Neural cell (in vitro differentiated cells): ENCODE measurements around the gene DGLUCY. TPM values are rescaled to one million over a fixed set of nuclear protein-coding genes. Genes with fewer than 3 reads are reported as not detected.

Experiments used
- H2AFZ ChIP-seq: fragments of 200-600, 300-800 bp; sonication (generic), shearing (Covaris generic); 2 replicates; pipeline ENCODE4 v1.6.0; 2014; ENCODE audit warnings: low read depth, mild to moderate bottlenecking, antibody characterized with exemption, low read length, moderate library complexity
- H3F3A ChIP-seq: fragments of 200-600 bp; shearing (Covaris generic); 2 replicates; pipeline ENCODE4 v1.6.1; 2016; ENCODE audit warnings: mild to moderate bottlenecking, moderate library complexity, mixed read lengths, antibody characterized with exemption, low read length; ENCODE audit not compliant: insufficient read depth, poor library complexity, severe bottlenecking
- H3K27ac ChIP-seq: fragments of 200-600, 300-800 bp; sonication (generic), shearing (Covaris generic); 2 replicates; pipeline ENCODE4 v1.5.1; 2014; ENCODE audit warnings: mild to moderate bottlenecking, low read length, moderate library complexity
- H3K27me3 ChIP-seq: fragments of 300-800, 200-600 bp; sonication (generic), shearing (Covaris generic); 2 replicates; pipeline ENCODE4 v1.6.0; 2014; ENCODE audit warnings: mild to moderate bottlenecking, low read depth, low read length, moderate library complexity; ENCODE audit not compliant: insufficient read depth
- H3K36me3 ChIP-seq: fragments of 300-800, 200-600 bp; sonication (generic), shearing (Covaris generic); 2 replicates; pipeline ENCODE4 v1.5.1; 2014; ENCODE audit warnings: mild to moderate bottlenecking, antibody characterized with exemption, low read length, moderate library complexity; ENCODE audit not compliant: insufficient read depth
- H3K4me2 ChIP-seq: fragments of 300-800, 200-600 bp; sonication (generic), shearing (Covaris generic); 2 replicates; pipeline ENCODE4 v1.6.0; 2014; ENCODE audit warnings: mild to moderate bottlenecking, low read length
- H3K4me3 ChIP-seq: fragments of 300-800, 200-600 bp; sonication (generic), shearing (Covaris generic); 2 replicates; pipeline ENCODE4 v1.5.1; 2014; ENCODE audit warnings: mild to moderate bottlenecking, low read length, moderate library complexity
- H3K79me2 ChIP-seq: fragments of 200-600 bp; shearing (Covaris generic); replicated peaks from 2 replicates; pipeline ENCODE4 v1.6.0; 2014; ENCODE audit warnings: mild to moderate bottlenecking, low read length, moderate library complexity; ENCODE audit not compliant: insufficient read depth
- H3K9ac ChIP-seq: fragments of 300-800, 200-600 bp; sonication (generic), shearing (Covaris generic); 2 replicates; pipeline ENCODE4 v1.6.1; 2016; ENCODE audit warnings: mild to moderate bottlenecking, low read length, mixed read lengths
- H3K9me2 ChIP-seq: fragments of 200-600 bp; shearing (Covaris generic); 2 replicates; pipeline ENCODE4 v1.6.1; 2016; ENCODE audit warnings: mild to moderate bottlenecking, low read length, mixed read lengths; ENCODE audit not compliant: insufficient read depth
- H3K9me3 ChIP-seq: fragments of 200-600, 300-800 bp; sonication (generic), shearing (Covaris generic); 2 replicates; pipeline ENCODE4 v1.6.1; 2016; ENCODE audit warnings: mild to moderate bottlenecking, mixed run types, low read length, moderate library complexity, mixed read lengths
- H4K20me1 ChIP-seq: fragments of 200-600 bp; shearing (Covaris generic); 2 replicates; pipeline ENCODE4 v1.6.1; 2016; ENCODE audit warnings: mild to moderate bottlenecking, mixed run types; ENCODE audit not compliant: insufficient read depth
- EP300 ChIP-seq: fragments of 450-650 bp; conservative IDR thresholded peaks from 2 replicates; pipeline ENCODE4 v1.6.1; 2014; ENCODE audit warnings: antibody characterized with exemption, mild to moderate bottlenecking, moderate library complexity; ENCODE audit not compliant: poor library complexity, severe bottlenecking
- EZH2 ChIP-seq: fragments of 200-600, 300-800 bp; shearing (Covaris generic), sonication (generic); IDR thresholded peaks from 2 replicates; pipeline ENCODE4 v1.6.1; 2014; ENCODE audit warnings: antibody characterized with exemption, low read length, borderline replicate concordance, mild to moderate bottlenecking; ENCODE audit not compliant: insufficient read depth, poor library complexity, severe bottlenecking
- MXI1 ChIP-seq: fragments of 450-650 bp; conservative IDR thresholded peaks from 2 replicates; pipeline ENCODE4 v1.6.1; 2014; ENCODE audit warnings: antibody characterized with exemption, mild to moderate bottlenecking; ENCODE audit not compliant: poor library complexity, severe bottlenecking
- POLR2AphosphoS5 ChIP-seq: IDR thresholded peaks from 2 replicates; pipeline ENCODE4 v1.6.1; 2012
- RAD21 ChIP-seq: fragments of 450-650 bp; conservative IDR thresholded peaks from 2 replicates; pipeline ENCODE4 v1.6.1; 2014; ENCODE audit warnings: antibody characterized with exemption, mild to moderate bottlenecking, moderate library complexity
- SMC3 ChIP-seq: fragments of 450-650 bp; conservative IDR thresholded peaks from 2 replicates; pipeline ENCODE4 v1.6.1; 2014; ENCODE audit warnings: antibody characterized with exemption, mild to moderate bottlenecking, moderate library complexity; ENCODE audit not compliant: poor library complexity
- TAF1 ChIP-seq: IDR thresholded peaks from 2 replicates; pipeline ENCODE4 v1.6.1; 2012; ENCODE audit warnings: low read depth
- polyA plus RNA-seq: library from polyadenylated mRNA; depleted of rRNA; stranded (reverse); fragments of >200 nt; gene quantifications from 2 replicates; pipeline ENCODE4 v1.2.3, GENCODE V29; 2014
- TF ChIP-seq, protein P1 (sequence below): fragments of 450-650 bp; IDR thresholded peaks from 2 replicates; pipeline ENCODE4 v1.5.1; 2014; ENCODE audit warnings: antibody characterized with exemption, mild to moderate bottlenecking, moderate library complexity; ENCODE audit not compliant: poor library complexity, severe bottlenecking
- TF ChIP-seq, protein P2 (sequence below): IDR thresholded peaks from 2 replicates; pipeline ENCODE4 v1.6.1; 2012; ENCODE audit warnings: borderline replicate concordance

The DGLUCY gene
- polyA plus RNA-seq, 1 donor from 2014 or later: 30.5 TPM

DNA sequence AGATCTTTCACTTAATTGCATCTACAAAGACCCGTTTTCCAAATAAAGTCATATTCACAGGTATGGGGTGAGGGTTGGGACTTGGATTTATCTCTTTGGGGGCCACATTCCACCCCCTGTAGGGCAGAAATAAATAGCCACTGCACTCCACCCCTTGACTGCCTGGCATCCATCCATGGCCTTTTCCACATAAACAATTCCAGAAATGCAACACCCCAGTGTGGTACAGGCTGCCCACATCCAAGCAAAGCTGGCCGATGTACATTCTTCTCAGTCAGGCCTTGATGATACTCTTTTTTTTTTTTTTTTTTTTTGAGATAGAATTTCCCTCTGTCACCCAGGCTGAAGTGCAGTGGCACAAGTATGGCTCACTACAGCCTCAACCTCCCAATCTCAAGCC is 12.9 kb downstream of the DGLUCY start:
- Histone ChIP-seq H3K27me3 (no peaks in the 10 kb centered on the region), H3K9me2 (no peaks in the 10 kb centered on the region), H3K79me2 (no peaks in the 10 kb centered on the region), H3F3A (no peaks in the 10 kb centered on the region), H3K9ac (no peak overlapping the region), H3K27ac (no peak overlapping the region), H3K4me2 (no peak overlapping the region), H3K36me3 (no peaks in the 10 kb centered on the region), H3K9me3 (no peaks in the 10 kb centered on the region), H4K20me1 (no peaks in the 10 kb centered on the region), H3K4me3 (no peak overlapping the region), H2AFZ (no peak overlapping the region)
- TF ChIP-seq, protein P1, sequence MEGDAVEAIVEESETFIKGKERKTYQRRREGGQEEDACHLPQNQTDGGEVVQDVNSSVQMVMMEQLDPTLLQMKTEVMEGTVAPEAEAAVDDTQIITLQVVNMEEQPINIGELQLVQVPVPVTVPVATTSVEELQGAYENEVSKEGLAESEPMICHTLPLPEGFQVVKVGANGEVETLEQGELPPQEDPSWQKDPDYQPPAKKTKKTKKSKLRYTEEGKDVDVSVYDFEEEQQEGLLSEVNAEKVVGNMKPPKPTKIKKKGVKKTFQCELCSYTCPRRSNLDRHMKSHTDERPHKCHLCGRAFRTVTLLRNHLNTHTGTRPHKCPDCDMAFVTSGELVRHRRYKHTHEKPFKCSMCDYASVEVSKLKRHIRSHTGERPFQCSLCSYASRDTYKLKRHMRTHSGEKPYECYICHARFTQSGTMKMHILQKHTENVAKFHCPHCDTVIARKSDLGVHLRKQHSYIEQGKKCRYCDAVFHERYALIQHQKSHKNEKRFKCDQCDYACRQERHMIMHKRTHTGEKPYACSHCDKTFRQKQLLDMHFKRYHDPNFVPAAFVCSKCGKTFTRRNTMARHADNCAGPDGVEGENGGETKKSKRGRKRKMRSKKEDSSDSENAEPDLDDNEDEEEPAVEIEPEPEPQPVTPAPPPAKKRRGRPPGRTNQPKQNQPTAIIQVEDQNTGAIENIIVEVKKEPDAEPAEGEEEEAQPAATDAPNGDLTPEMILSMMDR: no peak
- TF ChIP-seq MXI1: no peak
- TF ChIP-seq POLR2AphosphoS5: no peak
- TF ChIP-seq EZH2: no peak
- TF ChIP-seq, protein P2, sequence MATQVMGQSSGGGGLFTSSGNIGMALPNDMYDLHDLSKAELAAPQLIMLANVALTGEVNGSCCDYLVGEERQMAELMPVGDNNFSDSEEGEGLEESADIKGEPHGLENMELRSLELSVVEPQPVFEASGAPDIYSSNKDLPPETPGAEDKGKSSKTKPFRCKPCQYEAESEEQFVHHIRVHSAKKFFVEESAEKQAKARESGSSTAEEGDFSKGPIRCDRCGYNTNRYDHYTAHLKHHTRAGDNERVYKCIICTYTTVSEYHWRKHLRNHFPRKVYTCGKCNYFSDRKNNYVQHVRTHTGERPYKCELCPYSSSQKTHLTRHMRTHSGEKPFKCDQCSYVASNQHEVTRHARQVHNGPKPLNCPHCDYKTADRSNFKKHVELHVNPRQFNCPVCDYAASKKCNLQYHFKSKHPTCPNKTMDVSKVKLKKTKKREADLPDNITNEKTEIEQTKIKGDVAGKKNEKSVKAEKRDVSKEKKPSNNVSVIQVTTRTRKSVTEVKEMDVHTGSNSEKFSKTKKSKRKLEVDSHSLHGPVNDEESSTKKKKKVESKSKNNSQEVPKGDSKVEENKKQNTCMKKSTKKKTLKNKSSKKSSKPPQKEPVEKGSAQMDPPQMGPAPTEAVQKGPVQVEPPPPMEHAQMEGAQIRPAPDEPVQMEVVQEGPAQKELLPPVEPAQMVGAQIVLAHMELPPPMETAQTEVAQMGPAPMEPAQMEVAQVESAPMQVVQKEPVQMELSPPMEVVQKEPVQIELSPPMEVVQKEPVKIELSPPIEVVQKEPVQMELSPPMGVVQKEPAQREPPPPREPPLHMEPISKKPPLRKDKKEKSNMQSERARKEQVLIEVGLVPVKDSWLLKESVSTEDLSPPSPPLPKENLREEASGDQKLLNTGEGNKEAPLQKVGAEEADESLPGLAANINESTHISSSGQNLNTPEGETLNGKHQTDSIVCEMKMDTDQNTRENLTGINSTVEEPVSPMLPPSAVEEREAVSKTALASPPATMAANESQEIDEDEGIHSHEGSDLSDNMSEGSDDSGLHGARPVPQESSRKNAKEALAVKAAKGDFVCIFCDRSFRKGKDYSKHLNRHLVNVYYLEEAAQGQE: no peak
- TF ChIP-seq TAF1: no peak
- TF ChIP-seq RAD21: no peak
- TF ChIP-seq EP300: no peak
- TF ChIP-seq SMC3: no peak

DNA sequence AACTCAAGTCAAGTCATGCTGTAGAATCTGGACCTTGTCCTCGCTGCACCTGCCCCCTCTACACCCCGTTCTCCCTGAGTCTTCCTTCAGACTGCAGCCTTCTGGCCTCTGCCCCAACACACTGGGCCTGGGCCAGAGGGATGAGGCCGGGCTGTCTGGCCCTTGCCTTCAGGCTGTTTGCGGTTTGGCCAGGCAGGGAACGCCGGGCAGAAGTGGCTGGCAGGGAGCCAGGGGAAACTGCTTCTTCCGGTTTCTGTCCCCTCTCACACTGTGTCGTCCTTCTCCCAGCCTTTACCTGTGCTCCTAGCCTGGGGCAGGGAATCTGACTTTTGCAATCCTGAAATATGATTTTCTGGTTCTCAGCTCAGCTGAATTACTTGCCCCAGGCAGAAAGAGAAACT is 13.5 kb downstream of the DGLUCY start:
- no peak overlapping the region for H3K27ac ChIP-seq
- H3K9me3 ChIP-seq: no peaks in the 10 kb centered on the region
- H3K36me3 ChIP-seq: no peaks in the 10 kb centered on the region
- H3K4me2 ChIP-seq: no peak overlapping the region
- H3K9me2 ChIP-seq: no peaks in the 10 kb centered on the region
- H3K27me3 ChIP-seq: no peaks in the 10 kb centered on the region
- no peak overlapping the region for H3K9ac ChIP-seq
- H2AFZ ChIP-seq: no peak overlapping the region
- no peaks in the 10 kb centered on the region for H3F3A ChIP-seq
- no peak overlapping the region for H3K4me3 ChIP-seq
- H4K20me1 ChIP-seq: no peaks in the 10 kb centered on the region
- TF ChIP-seq POLR2AphosphoS5: no peak
- TF ChIP-seq, protein P1: no peak
- H3K79me2 ChIP-seq: no peaks in the 10 kb centered on the region
